NCI-H524 (cell line): ENCODE data around the gene SLC22A23.

Experiments used
- DNase-seq, 2 experiments: peaks; one replicate each; lab custom pipeline; 2025; lab: John Stamatoyannopoulos, UW

SLC22A23 gene

DNA sequence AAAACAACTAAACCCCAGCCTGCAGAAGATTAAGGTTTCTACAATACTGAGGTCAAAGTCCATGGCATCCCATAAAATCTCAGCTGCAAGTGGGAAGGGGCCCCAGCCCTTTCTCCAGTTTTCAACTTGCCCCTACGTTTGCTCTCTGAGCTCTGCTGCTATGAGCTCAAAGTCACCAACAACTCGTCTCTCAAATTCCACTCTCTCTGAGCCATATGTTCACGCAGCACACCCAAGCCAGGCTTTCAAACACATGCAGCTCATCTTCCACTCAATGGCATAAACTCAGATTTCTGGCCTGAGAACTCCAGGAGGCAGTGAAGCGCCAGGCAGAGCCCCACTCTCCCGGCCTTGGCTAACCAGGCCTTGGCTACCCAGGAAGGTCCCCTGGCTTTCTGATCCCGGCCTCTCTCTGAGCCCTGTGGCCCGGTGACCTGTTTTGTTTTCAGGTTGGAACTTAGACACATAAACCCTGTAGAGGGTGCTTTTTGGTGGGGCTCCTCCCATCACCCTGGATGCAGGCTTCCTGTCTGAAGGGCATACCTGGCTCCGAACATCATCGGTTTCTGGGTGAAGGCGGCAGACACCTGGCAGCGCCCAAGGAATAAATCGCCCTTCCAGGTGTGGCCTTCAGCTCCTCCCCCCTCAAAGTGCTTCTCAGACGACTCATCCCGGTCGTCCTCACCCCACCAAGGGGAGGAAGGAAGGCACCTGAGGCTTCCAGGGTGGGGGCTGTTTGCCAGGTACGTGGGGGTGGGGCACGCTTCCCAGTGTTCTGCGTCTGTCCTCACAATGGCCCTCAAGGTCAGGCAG, 12.4 kb downstream of the SLC22A23 start:
- peak; percentile 45 to 87 for DNase-seq

DNA sequence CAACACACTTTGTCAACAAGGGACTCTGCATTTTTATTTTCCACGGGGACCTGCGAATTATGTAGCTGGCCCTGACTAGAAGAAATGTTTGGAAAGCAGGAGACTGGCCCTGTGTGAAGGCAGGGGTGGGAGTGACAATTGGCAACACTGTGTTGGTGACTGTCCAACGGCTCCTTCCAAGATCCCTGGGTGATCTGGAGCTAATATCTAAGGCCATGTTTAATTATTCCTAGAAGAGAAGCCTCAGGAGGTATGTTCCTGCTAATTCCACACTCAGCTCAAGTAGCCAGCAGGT, 13.7 kb downstream of the SLC22A23 start:
- DNase-seq: no peak

DNA sequence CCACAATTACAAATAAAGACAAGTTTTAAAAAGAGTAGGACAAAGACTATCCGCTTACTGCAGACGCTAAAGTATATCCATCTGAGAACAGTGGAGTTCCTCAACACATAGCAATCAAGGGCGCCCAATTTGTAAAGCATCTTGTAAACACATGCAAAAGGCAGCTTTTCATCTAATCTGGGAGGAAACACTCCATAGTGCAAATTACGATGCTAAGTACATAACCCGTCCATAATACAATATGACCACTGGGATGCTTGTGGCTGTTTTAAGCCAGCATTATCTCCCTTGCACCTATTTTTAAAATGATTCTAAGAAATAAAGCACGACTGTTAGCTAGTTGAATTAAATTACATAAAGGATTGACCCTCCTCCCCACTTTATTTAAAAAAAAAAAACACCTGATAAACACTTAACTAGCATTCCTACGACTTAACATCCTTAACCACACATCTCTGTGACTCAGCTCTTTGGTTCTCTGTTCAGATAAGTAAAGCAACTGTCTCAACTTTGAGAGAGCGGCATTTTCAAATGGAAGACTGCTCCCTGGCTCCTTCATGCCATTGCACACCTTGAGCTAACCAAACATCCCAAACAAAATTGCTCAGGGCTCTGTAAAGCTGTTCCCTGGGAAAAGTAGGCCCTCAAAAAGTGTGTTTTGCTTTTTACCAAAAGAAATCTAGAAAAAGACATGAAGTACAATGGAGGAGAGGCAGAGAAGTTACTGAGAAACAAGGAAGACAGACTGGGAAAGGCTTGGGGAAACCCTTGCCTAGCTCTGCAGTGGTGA, 14.2 kb downstream of the SLC22A23 start:
- no peak for DNase-seq

DNA sequence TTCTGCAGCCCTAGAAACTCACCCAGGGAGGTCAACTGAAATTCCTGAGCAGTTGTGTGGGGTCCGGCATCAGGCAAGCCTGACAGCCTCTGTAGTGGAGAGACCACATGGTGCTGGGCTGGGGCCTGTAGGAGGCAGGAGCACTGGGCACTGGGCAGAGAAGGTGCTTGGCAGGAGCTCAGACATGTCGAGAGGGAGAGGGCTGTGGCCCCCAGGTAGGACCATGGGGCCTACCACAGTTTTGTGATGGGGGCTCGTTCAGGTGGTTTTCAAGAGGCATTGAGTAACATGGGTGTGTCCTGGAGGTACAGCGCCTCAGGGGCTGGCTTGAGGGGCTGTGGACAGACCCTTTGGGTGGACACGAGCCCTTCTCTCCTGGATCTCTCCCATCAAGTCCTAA, 15.9 kb downstream of the SLC22A23 start:
- DNase-seq: no peak

DNA sequence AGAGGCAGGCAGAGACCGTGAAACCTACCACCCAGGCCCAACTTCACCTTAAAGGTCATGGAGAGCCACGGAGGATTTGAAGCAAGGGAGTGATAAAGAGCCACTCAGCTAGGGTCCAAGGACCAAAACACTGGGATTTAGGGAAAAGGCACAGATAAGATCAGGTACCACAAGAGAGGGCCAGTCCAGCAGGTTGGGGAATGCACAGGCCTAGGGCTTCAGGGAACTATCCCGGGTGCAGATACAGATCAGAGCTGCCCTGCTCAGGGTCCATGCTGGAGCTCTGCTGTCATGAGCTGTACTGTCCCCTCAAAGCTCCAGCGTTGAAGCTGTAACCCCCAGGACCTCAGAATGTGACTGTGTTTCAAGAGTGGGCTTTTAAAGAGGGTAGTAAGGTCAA, 16.9 kb downstream of the SLC22A23 start:
- DNase-seq: no peak

DNA sequence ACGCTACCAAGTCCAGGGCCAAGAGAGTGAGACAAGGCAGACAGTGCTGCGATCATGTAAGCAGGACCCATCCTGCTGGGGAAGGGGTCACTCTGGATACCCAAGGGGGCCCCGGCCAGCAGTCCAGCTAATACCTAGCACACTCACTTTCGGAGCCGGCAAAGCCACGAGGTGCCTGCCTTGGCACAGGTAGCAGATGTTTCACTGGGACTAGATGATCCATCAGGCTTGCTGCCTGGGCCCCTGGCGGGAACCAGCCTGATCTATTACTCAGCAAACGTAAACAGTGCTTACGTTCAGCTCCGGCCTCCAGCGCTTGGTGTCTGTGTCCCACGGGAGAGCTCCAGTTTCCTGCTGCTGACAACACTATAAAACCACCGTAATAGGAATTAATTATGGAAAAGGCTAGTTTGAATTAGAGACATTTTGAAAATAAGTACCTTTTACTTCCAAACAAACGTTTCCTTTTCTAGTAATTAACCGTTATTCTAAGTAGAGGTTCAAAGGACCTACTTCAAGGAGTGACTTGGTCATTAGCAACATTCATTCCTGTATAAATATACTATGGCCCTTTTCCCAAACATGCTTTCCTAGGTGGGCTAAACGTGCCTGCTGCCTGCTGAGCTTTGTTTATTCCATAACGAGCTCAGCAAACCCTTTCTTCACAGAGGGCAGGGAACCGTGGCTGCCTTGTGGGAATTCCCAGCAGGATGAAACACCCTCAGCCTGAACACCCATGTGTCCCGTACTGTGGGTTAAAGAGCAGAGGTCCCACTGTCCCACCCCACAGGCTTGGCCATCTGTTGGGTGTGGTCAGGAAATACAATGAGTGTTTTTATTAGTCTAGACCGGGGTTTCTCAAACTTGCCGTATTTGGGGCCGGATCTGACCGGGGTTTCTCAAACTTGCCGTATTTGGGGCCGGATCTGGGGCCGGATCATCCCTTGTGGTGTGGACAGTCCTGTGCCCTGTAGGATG, 18.4 kb downstream of the SLC22A23 start:
- DNase-seq: peak in 1 of 2 experiments; percentile 75

DNA sequence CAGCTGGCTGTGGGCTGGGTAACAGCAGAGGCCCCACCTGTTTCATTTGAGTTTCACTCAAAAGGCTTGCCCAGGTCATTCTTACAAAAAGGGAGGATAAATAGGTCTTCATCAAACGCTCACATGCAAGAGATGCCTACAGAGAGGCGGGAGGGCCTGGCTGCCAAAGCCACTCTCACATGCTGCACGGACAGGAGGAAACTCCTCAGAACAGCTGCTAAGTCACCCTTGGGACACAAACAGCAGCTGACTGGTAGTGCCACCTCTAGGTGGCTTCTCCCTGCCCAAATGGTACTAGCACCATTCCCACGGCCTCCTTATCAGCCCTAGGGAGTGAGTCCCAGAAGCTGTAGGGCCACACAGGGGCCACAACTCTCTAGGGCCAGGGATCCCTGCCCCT, 23.8 kb downstream of the SLC22A23 start:
- peak in 1 of 2 experiments; percentile 60 for DNase-seq

DNA sequence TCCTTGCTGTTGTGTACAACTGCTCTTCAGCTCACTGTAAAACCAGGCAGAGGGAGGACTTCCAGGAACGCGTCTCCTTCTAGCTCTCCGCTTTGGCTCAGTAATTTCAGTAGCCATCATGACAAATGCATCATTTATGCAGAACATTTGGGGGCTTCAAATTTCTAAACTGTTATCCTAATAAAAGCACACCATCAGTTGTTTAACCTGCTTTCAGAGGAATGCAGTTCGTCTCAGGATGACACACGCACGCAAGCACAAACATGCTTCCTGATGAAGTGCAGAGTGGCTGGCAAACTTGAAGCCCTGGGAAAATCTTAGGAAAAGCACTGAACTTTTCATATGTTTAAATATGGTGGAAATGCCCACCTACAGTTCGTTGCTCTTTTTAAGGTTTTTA, 24.4 kb downstream of the SLC22A23 start:
- DNase-seq: no peak

DNA sequence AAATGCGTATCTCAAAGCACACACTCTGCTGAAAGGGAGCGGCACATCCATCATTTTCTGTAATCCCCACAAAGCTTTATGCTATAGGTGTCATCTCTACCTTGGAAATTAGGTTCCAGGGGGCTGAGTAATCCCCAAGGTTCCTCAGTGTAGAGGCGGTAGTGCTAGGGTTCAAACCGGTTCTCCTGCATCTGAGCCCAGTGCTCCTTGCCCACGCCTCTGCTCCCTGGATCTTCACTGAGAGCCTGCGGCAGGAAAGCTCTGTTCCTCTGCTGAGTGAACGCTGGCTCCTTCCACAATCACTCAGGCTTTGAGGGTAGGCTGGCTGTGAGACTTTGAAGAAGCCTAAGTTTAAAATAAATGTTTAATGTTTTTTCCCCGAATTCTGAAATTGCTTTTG, 24.9 kb downstream of the SLC22A23 start:
- no peak for DNase-seq

DNA sequence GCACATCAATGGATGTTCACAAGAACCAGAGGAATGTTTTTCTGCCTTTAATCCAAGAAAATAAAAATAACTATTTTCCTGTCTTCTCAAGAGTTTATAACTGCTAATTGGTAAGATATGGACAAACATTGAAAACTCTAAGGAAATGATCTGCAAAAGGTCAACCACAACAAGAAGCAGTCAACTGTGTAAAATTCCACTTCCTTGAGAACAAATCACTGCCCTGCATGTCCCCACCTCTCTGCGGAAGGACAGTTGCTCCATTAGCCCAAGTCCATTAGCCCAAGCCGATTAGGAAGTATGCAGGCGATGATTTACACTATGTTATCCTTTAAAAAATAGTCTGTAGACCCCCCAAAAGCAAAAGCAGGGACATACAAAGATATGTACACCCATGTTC, 27.6 kb downstream of the SLC22A23 start:
- no peak for DNase-seq

DNA sequence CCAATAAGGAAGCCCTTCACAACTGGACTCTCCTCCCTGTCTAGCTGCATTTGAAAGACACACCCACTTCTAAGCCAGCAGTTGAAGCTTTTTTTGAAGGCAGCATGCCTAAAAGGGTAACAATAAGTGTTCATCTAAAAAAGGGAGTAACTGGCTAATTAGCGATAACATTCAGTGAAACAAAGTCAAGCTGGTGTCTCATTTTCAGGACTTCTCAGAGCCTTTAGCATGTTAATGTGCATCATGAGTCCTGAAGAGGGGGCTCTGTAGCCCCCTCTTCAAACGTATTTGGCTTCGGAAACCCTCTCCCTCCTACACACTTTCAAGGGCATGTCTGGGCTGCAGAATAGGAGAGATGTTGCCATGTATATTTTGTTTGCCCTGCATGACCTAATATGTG, 28.1 kb downstream of the SLC22A23 start:
- DNase-seq: no peak

DNA sequence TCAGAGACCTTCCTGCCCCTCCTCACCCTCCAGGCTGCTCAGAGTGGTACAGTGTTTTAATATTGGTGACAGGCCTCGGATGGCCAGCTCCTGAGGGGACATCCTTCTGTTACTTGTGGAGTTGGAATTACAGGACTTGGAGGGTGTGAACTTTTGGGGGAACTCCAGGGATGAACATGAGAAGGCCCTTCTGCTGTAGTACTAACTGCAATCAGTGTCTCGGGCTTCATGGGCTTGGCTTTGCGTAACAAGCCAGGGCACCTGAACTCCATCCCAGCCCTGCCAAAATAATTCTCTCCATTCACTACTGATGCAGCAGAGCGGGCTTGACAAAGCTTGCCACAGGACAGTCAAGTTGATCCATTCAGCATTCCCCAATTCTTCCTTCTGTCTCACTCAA, 28.6 kb downstream of the SLC22A23 start:
- DNase-seq: no peak

DNA sequence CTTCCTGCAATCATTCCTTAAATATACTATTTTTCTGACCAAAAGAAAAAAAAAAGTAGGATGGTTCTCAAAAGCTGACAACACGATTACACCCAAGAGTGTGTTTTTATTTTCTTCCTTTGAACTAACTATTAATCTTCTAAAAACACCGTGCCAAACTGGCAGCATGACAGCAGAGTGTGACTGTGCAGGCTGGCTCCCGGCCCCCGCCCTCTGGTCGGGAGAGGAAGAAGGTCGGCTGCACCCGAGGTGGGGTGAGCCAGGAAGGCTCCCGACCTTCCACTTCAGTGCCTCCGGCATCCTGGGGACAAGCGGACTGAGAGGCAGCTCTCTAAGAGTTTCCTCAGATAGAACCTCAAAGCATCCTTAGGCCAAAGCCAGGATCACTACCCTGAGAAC, 29.2 kb downstream of the SLC22A23 start:
- DNase-seq: no peak

DNA sequence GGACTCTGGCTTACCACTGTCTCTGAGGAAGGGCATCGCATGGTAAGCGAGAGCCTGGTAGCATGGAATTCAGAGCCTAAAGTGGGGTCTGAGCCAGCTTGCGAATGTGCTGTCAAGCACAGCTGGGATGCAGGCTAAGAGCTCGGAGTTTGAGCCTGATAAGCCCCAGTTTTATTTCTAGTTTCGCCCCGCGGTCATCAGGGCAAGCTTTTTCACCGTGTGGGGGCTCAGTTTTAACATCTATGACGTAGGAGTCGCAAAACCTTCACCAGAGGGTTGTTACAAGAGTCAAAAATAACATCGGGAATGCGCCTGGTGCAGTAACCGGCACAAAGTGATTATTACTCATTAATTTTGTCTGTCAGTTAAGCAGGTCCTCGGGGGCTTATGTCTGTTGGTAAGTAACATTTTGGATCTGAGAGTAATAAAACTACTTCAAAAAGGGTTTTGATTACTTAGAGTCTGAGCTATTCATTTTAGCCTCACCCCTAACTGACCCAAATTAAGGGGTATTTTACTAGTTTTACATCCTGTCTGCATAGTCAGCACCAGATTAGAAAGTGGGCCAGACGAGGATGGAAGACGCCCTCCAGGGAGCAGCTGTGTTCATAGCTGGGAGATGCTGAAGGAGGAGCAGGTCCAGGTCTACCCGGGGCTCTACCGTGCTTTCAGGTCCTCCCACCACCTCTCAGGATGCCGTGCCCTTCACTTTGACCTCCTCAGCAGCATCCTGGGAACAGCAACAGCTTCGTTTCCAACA, 29.7 kb downstream of the SLC22A23 start:
- no peak for DNase-seq

DNA sequence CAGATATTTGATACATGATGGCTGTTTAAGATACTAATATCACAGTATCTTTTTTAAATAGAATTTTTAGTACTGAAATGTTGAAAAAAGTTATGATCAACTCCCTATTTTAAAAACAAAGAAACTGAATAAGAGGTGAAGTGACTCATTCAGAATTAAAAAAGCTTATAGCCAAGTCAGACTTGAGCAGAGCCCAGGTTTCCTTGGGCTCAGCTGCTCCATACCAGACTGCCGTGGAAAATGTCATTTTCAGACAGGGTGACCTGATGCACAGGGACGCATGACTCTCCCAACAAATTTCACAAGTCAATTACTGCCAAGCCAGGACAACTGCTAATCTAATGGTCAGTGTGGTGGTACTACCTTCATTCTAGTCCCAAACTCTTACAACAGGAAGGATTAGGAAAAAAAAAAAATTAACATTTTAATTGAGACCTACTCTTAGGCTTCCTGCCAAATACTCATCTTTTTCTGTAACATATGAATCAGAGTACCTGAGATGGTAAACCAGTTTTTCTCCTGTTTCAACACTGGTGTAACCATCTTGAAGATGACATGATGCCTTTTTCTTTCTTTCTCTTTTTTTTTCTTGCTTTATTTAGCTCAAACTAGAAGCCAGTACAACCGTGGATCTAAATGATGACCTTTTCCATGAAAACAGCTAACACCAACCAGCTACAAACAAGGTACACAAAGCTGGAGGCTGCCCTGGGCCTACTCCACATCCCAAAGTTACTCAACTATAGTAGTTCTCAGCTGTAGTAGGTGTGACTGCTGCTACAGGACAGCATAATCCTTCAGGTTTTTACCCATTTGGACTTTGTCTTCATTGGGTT, 30.5 kb downstream of the SLC22A23 start:
- DNase-seq: no peak

DNA sequence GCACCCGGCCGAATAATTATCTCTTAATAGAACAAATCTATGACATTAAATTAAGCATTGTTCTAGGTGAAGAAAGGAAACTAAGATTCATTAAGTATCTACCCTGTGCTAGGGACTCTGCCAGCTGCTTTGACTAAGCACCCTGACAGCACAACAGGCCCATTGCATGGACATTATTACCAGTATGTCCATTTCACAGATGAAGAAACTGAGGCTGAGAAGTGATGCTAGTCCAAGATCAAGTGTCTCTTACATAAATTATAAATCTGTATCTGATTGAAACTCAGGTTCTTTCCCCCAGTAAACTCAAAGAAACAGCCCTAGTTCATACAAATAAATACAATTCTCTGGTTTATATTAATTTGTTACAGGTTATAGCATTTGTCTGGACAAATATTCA, 31.3 kb downstream of the SLC22A23 start:
- no peak for DNase-seq

DNA sequence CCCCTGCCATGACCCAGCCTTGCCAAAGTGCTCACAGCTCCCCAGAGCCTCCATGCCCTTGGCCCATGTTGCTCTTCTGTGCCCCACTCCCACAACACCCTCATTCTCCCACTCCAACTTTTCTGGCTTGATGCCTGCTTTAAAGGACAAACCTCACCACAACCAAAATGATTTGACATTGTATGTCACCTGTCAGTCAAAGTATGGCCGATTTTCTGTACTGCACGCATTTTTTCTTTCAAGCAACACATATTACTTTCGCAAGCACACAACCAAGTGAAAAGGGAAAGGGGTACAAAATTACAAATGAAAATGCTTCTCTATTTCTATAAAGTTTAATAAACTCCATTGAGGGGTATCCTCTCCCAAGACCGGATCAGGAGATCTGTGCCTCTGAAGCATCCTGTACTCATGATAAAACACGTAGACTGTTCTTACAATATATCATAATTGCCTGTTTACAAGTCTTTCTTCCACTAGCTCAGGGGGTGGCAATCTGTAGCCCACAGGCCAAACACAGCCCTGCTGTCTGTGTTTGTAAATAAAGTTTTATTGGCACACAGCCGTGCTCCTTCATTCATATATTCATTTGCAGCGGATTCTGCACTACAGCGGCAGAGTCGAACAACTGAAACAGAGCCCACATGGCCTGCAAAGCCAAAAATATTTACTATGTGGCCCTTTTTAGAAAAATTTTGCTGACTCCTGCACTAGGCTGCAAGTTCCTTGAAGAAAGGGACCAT, 32.5 kb downstream of the SLC22A23 start:
- no peak for DNase-seq

DNA sequence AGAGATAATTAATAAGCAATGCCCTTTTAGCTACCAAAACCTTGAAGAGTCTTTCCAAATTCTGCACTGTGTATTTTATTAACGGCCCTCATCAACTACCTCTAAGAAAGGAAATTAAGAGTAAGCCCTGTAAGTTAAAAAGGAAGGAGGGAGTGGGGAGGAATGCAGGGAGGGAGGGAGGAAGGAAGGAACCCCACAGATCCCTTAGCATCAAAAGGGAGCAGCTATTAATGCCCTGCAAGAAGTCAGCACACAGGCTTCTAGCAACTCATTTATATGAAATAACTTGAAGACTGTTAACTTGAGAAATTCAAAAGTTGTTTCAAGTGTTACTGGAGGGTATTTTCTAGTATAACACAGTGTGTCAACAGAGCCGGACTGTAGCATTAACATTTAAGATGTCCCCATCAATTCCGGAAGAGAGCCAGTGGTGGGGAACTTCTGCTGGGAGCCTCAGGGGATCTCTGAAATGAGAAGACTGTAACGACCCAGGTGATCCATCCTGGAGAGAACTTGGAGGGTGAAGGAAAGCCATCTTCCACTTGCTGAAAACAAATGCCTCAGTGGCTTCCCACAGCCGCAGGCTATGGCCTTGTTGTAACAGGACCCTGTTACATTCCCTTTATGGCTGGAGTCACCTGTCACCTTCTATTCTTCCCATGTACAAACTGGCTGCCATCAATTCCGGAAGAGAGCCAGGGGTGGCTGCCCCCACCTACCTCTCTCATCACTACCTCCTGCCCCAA, 33.2 kb downstream of the SLC22A23 start:
- DNase-seq: no peak

DNA sequence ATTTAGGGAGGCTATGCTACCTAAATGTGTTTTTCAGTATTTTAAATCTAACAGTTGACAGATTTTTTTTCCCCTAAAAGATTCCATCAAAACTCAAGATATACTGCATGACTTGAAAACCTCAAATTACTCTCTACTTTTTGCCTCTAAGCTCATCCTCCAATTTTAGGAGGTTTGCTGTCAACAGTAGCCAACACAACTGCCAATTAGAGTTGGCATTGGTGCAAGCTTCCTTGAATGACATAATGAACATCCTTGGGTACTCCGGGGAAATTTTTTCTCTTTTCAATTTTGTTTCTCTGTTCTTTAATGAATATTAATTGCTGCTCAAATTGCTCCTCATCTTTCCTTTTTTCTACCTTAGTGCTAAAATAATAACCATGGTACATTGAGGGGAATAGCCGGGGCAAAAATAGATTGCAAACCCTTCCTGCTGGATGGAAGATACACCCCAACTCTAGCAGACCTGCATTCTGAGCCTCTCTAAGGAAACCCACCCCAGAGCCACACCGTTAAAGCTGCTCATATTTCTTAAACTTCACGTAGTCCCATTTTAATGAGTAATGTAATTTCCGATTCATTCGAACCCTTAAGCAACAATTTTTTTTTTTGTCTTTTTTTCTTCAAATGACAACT, 34.3 kb downstream of the SLC22A23 start:
- DNase-seq: no peak
